GM12878 (cell line): ENCODE data around the gene CALHM1. TPM values are rescaled to one million over a fixed set of nuclear protein-coding genes. Genes with fewer than 3 reads are reported as not detected.

Experiments used
- ATAC-seq: fragments of 200-7000 bp; cut with Tn5 transposase; 3 replicates; pipeline ENCODE4 v1.9.1; 2020; ENCODE audit warnings: mild to moderate bottlenecking, moderate library complexity
- BruUV-seq: library from RNA; stranded (reverse); fragments of 400-500 nt; replicated peaks from 2 replicates; lab custom pipeline; 2021; lab: Mats Ljungman, UMichigan
- CTCF ChIA-PET: fragments of 300-600 bp; sonication (Branson Sonifier 250); formaldehyde crosslinking; extraction: SDS; loops from one replicate; lab custom pipeline; 2021; ENCODE audit warnings: inconsistent platforms; lab: Yijun Ruan, JAX
- POLR2A ChIA-PET: fragments of 350-600 bp; formaldehyde crosslinking; extraction: SDS; loops from one replicate; lab custom pipeline; 2021; ENCODE audit warnings: inconsistent platforms; lab: Charles Lee
- RAD21 ChIA-PET: fragments of 300-600 bp; sonication (Branson Sonifier 250); formaldehyde crosslinking; loops from one replicate; lab custom pipeline; 2023; ENCODE audit warnings: antibody characterized with exemption; ENCODE audit not compliant: unreplicated experiment; lab: Charles Lee
- SMC1A ChIA-PET: fragments of 300-600 bp; sonication (Branson Sonifier 250); formaldehyde crosslinking; loops from one replicate; lab custom pipeline; 2023; ENCODE audit not compliant: unreplicated experiment, uncharacterized antibody; lab: Charles Lee
- DNase-seq: peaks from one replicate; pipeline ENCODE4 v3.0.0-alpha.2; 2011; ENCODE audit warnings: low read depth, low spot score
- FAIRE-seq: peaks from 3 replicates; lab custom pipeline; 2011; peaks lifted over from hg19 to GRCh38; lab: Jason Lieb, UNC
- H2AFZ ChIP-seq: 2 replicates; pipeline ENCODE4 v1.6.0; 2011; ENCODE audit warnings: low read depth, low read length, control low read depth; ENCODE audit not compliant: control insufficient read depth
- H3K27ac ChIP-seq: 2 replicates; pipeline ENCODE4 v1.5.1; 2011; ENCODE audit warnings: control low read depth; ENCODE audit not compliant: control insufficient read depth, insufficient read depth
- H3K27me3 ChIP-seq, 2 experiments: replicated peaks in 1 of 2; 2 replicates each; pipeline versions ENCODE4 v1.6.0 to v1.6.1; 2011; ENCODE audit warnings: low read length in 1 of 2; ENCODE audit not compliant: control insufficient read depth in 2 of 2, insufficient read depth in 2 of 2
- H3K36me3 ChIP-seq, 2 experiments: 2 replicates each; pipeline ENCODE4 v1.5.1; 2011; ENCODE audit warnings: low read length in 1 of 2; ENCODE audit not compliant: control insufficient read depth in 2 of 2, insufficient read depth in 2 of 2
- H3K4me1 ChIP-seq: 2 replicates; pipeline ENCODE4 v1.6.1; 2011; ENCODE audit warnings: mild to moderate bottlenecking, low read length, moderate library complexity, mixed read lengths; ENCODE audit not compliant: control insufficient read depth, insufficient read depth
- H3K4me2 ChIP-seq: 2 replicates; pipeline ENCODE4 v1.6.0; 2011; ENCODE audit warnings: control low read depth; ENCODE audit not compliant: control insufficient read depth, insufficient read depth
- H3K4me3 ChIP-seq: fragments of 200-600 bp; sonication (generic); 2 replicates; pipeline ENCODE4 v1.5.1; 2016
- H3K79me2 ChIP-seq: 2 replicates; pipeline ENCODE4 v1.6.0; 2011; ENCODE audit warnings: low read length; ENCODE audit not compliant: control insufficient read depth, insufficient read depth
- H3K9ac ChIP-seq: 2 replicates; pipeline ENCODE4 v1.8.0; 2011; ENCODE audit warnings: low read length, control low read depth, mixed read lengths; ENCODE audit not compliant: control insufficient read depth, insufficient read depth
- H3K9me3 ChIP-seq: replicated peaks from 3 replicates; pipeline ENCODE4 v1.5.1; 2011; ENCODE audit warnings: mild to moderate bottlenecking, low read length; ENCODE audit not compliant: control insufficient read depth, insufficient read depth
- H4K20me1 ChIP-seq: 2 replicates; pipeline ENCODE4 v1.6.0; 2011; ENCODE audit not compliant: control insufficient read depth, insufficient read depth
- CBFB ChIP-seq: IDR thresholded peaks from 2 replicates; pipeline ENCODE4 v1.6.1; 2016; ENCODE audit warnings: antibody characterized with exemption, low read depth
- CHD1 ChIP-seq: IDR thresholded peaks from 2 replicates; pipeline ENCODE4 v1.6.1; 2012; ENCODE audit warnings: low read depth, low read length, improper control_type of control experiment
- CHD2 ChIP-seq: IDR thresholded peaks from 2 replicates; pipeline ENCODE4 v1.6.1; 2011; ENCODE audit warnings: low read depth, low read length, improper control_type of control experiment, borderline replicate concordance
- HCFC1 ChIP-seq: fragments of 150-350 bp; IDR thresholded peaks from 2 replicates; pipeline ENCODE4 v1.6.1; 2014; ENCODE audit warnings: low read length
- JUNB ChIP-seq: IDR thresholded peaks from 2 replicates; pipeline ENCODE4 v1.6.1; 2016; ENCODE audit warnings: antibody characterized with exemption, mild to moderate bottlenecking
- KAT2A ChIP-seq: conservative IDR thresholded peaks from 2 replicates; pipeline ENCODE4 v1.6.1; 2011; ENCODE audit warnings: low read depth, low read length; ENCODE audit not compliant: control insufficient read depth
- NFYB ChIP-seq: IDR thresholded peaks from 2 replicates; pipeline ENCODE4 v1.6.1; 2011; ENCODE audit warnings: low read depth, mild to moderate bottlenecking, low read length, improper control_type of control experiment, moderate library complexity; ENCODE audit not compliant: insufficient read depth
- NR2C1 ChIP-seq: fragments of 450-650 bp; IDR thresholded peaks from 2 replicates; pipeline ENCODE4 v1.6.1; 2017; ENCODE audit warnings: antibody characterized with exemption, mild to moderate bottlenecking, moderate library complexity
- SIN3A ChIP-seq: IDR thresholded peaks from 2 replicates; pipeline ENCODE4 v1.6.1; 2012; ENCODE audit warnings: low read depth, low read length, improper control_type of control experiment
- SMAD1 ChIP-seq: fragments of 450-650 bp; IDR thresholded peaks from 2 replicates; pipeline ENCODE4 v1.6.1; 2018; ENCODE audit warnings: mild to moderate bottlenecking, low read depth; ENCODE audit not compliant: partially characterized antibody
- SMAD5 ChIP-seq: IDR thresholded peaks from 2 replicates; pipeline ENCODE4 v1.6.1; 2016; ENCODE audit warnings: antibody characterized with exemption, low read depth
- SMC3 ChIP-seq: IDR thresholded peaks from 2 replicates; pipeline ENCODE4 v1.6.1; 2011; ENCODE audit warnings: low read length, improper control_type of control experiment, borderline replicate concordance
- TAF1 ChIP-seq: IDR thresholded peaks from 2 replicates; pipeline ENCODE4 v1.6.1; 2011; ENCODE audit warnings: mild to moderate bottlenecking, low read depth, low read length, borderline replicate concordance
- WGBS: methylation state at CpG from one replicate; pipeline ENCODE4 v1.1.6; 2016; ENCODE audit warnings: low lambda C conversion rate; ENCODE audit not compliant: insufficient replicate concordance, insufficient coverage; ENCODE audit errors: missing lambda C conversion rate; 5-methylcytosine and 5-hydroxymethylcytosine counted together
- in situ Hi-C: fragments of 300-500 bp; cut with MboI; formaldehyde crosslinking; loops from 9 replicates; pipeline ENCODE4 v1.14.3; 2018; ENCODE audit warnings: mixed read lengths
- intact Hi-C: fragments of 100-400 bp; cut with micrococcal nuclease; formaldehyde crosslinking; loops from one replicate; pipeline ENCODE4 v1.14.2; 2022; ENCODE audit not compliant: unreplicated experiment
- polyA plus RNA-seq, 11 experiments: library from polyadenylated mRNA; depleted of rRNA in 4 of 11; unstranded in 6 of 11; stranded (reverse) in 5 of 11; fragments of >200 nt; fragmentation: Nextera tagmentation in 4 of 11; fragmentation: Illumina TruSeq in 1 of 11; extraction: Ambion mirVana in 4 of 11; extraction: Trizol in 1 of 11; gene quantifications; 1 replicate in 1 of 11; 2 replicates in 10 of 11; pipeline versions ENCODE4 v1.2.1 to v1.2.3, GENCODE V29; 2011 to 2016; ENCODE audit warnings: inconsistent platforms in 2 of 11, missing spikeins in 2 of 11, low read depth in 1 of 11
- total RNA-seq, 4 experiments: library from RNA; depleted of rRNA in 3 of 4; stranded (reverse); fragments of >200 nt in 3 of 4; fragmentation: Illumina TruSeq in 1 of 4; extraction: Trizol in 1 of 4; gene quantifications; 2 replicates each; pipeline versions ENCODE4 v1.2.1 to v1.2.3, GENCODE V29; 2013 to 2021
- TF ChIP-seq, protein P1 (sequence below): IDR thresholded peaks from 2 replicates; pipeline ENCODE4 v1.6.1; 2011; ENCODE audit warnings: mild to moderate bottlenecking, low read depth, low read length, moderate library complexity; ENCODE audit not compliant: insufficient replicate concordance
- TF ChIP-seq, protein P2 (sequence below): IDR thresholded peaks from 2 replicates; pipeline ENCODE4 v1.6.1; 2012; ENCODE audit warnings: low read depth, low read length, improper control_type of control experiment
- TF ChIP-seq, protein P3 (sequence below): fragments of 450-650 bp; conservative IDR thresholded peaks from 2 replicates; pipeline ENCODE4 v1.6.1; 2017; ENCODE audit warnings: mild to moderate bottlenecking, moderate library complexity
- TF ChIP-seq, protein P4 (sequence below): IDR thresholded peaks from 2 replicates; pipeline ENCODE4 v1.6.1; 2011; ENCODE audit warnings: low read depth, mild to moderate bottlenecking, low read length, moderate library complexity, borderline replicate concordance; ENCODE audit errors: extremely low read depth
- TF ChIP-seq, protein P5 (sequence below): IDR thresholded peaks from 2 replicates; pipeline ENCODE4 v1.6.1; 2011; ENCODE audit warnings: borderline replicate concordance, low read depth, mild to moderate bottlenecking, moderate library complexity, low read length; ENCODE audit not compliant: insufficient read depth, poor library complexity, severe bottlenecking

CALHM1 gene
- total and polyA plus RNA-seq, 10 of the 15 experiments (the other 5 are each of a cell fraction or from before 2014, with no cell fraction given): 0.05 to 1.7 (median 0.17) TPM

GRCh38 chr10:103472005-103472404 lies 13.3 kb upstream of the CALHM1 start:
- POLR2A ChIA-PET: interaction anchor here (1.2 to 9.3 kb wide), 5 partner anchors 13 to 279 kb away, joined by 3 to 144 read pairs (median 13); partner anchors contain the start of genes CALHM1, CALHM2 and NT5C2
- RAD21 ChIA-PET: interaction anchor here (1.1 to 3.8 kb wide), 9 partner anchors 9 to 75 kb away, joined by 3 to 56 read pairs (median 6); partner anchors contain the start of genes ATP5MK, CALHM1, CALHM2 and PDCD11
- BruUV-seq: no TSS peak
- no peak for TF ChIP-seq NFYB
- peak; percentile 51; the same call in 1 of the 2 replicates for TF ChIP-seq TAF1
- no peak for TF ChIP-seq SMAD5
- TF ChIP-seq, protein P1, sequence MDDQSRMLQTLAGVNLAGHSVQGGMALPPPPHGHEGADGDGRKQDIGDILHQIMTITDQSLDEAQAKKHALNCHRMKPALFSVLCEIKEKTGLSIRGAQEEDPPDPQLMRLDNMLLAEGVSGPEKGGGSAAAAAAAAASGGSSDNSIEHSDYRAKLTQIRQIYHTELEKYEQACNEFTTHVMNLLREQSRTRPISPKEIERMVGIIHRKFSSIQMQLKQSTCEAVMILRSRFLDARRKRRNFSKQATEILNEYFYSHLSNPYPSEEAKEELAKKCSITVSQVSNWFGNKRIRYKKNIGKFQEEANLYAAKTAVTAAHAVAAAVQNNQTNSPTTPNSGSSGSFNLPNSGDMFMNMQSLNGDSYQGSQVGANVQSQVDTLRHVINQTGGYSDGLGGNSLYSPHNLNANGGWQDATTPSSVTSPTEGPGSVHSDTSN: no peak
- TF ChIP-seq JUNB: no peak
- TF ChIP-seq CHD2: no peak
- no peak for TF ChIP-seq SMAD1
- no peak for TF ChIP-seq CBFB
- no peak for TF ChIP-seq HCFC1
- TF ChIP-seq, protein P2, sequence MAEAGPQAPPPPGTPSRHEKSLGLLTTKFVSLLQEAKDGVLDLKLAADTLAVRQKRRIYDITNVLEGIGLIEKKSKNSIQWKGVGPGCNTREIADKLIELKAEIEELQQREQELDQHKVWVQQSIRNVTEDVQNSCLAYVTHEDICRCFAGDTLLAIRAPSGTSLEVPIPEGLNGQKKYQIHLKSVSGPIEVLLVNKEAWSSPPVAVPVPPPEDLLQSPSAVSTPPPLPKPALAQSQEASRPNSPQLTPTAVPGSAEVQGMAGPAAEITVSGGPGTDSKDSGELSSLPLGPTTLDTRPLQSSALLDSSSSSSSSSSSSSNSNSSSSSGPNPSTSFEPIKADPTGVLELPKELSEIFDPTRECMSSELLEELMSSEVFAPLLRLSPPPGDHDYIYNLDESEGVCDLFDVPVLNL: no peak
- TF ChIP-seq NR2C1: no peak
- TF ChIP-seq SIN3A: no peak
- no peak for TF ChIP-seq KAT2A
- TF ChIP-seq, protein P3, sequence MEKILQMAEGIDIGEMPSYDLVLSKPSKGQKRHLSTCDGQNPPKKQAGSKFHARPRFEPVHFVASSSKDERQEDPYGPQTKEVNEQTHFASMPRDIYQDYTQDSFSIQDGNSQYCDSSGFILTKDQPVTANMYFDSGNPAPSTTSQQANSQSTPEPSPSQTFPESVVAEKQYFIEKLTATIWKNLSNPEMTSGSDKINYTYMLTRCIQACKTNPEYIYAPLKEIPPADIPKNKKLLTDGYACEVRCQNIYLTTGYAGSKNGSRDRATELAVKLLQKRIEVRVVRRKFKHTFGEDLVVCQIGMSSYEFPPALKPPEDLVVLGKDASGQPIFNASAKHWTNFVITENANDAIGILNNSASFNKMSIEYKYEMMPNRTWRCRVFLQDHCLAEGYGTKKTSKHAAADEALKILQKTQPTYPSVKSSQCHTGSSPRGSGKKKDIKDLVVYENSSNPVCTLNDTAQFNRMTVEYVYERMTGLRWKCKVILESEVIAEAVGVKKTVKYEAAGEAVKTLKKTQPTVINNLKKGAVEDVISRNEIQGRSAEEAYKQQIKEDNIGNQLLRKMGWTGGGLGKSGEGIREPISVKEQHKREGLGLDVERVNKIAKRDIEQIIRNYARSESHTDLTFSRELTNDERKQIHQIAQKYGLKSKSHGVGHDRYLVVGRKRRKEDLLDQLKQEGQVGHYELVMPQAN: no peak
- no peak for TF ChIP-seq CHD1
- TF ChIP-seq, protein P4, sequence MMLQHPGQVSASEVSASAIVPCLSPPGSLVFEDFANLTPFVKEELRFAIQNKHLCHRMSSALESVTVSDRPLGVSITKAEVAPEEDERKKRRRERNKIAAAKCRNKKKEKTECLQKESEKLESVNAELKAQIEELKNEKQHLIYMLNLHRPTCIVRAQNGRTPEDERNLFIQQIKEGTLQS: no peak
- TF ChIP-seq, protein P5, sequence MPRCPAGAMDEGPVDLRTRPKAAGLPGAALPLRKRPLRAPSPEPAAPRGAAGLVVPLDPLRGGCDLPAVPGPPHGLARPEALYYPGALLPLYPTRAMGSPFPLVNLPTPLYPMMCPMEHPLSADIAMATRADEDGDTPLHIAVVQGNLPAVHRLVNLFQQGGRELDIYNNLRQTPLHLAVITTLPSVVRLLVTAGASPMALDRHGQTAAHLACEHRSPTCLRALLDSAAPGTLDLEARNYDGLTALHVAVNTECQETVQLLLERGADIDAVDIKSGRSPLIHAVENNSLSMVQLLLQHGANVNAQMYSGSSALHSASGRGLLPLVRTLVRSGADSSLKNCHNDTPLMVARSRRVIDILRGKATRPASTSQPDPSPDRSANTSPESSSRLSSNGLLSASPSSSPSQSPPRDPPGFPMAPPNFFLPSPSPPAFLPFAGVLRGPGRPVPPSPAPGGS: no peak
- no peak for TF ChIP-seq SMC3

More at GRCh38 chr10:103472005-103472404, 13.3 kb upstream of the CALHM1 start:
- WGBS: 8% methylated on average over 2 of the region's 2 CpGs
- H3K4me3 ChIP-seq: peak overlapping the region; percentile 62
- CTCF ChIA-PET: interaction anchor here (0.9 to 10.6 kb wide), 10 partner anchors 10 to 121 kb away, joined by 3 to 195 read pairs (median 4); partner anchors contain the start of gene CALHM2
- SMC1A ChIA-PET: interaction anchor here (0.7 to 9.8 kb wide), 15 partner anchors 9 to 111 kb away, joined by 3 to 124 read pairs (median 3); partner anchors contain the start of genes ATP5MK, CALHM2 and PDCD11
- in situ Hi-C loops: no loop called here
- no peaks in the 10 kb centered on the region for H3K79me2 ChIP-seq
- peaks cover 68% of the 10 kb centered on the region for H3K4me1 ChIP-seq
- DNase-seq (no peak), FAIRE-seq (peak; percentile 13), ATAC-seq (peak; percentile 51)
- H3K9me3 ChIP-seq: no peaks in the 10 kb centered on the region
- no peaks in the 10 kb centered on the region for H4K20me1 ChIP-seq
- peak overlapping the region; percentile 84 for H3K9ac ChIP-seq
- peak overlapping the region; percentile 93 for H3K27ac ChIP-seq
- peak overlapping the region; percentile 81 for H3K4me2 ChIP-seq
- intact Hi-C loops: loop anchor here (5.0 kb wide), 1 partner anchor 105 kb away; the partner anchor contains the start of gene TAF5
- peak overlapping the region; percentile 29 for H2AFZ ChIP-seq
- no peaks in the 10 kb centered on the region for H3K36me3 ChIP-seq
- H3K27me3 ChIP-seq: no peaks in the 10 kb centered on the region
